ENCODE results near the gene PKIG. TPM values are rescaled to one million over a fixed set of nuclear protein-coding genes. Genes with fewer than 3 reads are reported as not detected.

Gene PKIG
- total RNA-seq, 1 experiment from 2014 or later = 19.2 TPM

DNA sequence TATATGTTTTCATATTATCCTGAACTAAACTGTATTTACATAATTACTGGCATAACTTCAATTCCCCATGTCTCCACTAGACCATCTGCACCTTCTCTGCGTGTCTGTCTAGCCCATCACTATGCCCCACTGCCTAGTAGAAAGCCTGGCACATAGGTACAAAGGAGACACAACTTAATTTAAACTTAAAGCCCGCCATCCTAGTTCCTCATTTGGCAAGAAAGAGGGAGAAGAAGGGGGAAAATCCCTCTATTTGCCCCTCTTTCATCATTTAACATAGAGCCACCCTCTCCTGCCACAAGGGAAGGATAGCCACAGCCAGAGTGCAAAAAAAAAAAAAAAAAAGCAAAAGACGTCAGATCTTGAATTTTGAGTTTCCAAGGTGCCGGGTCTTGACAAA lies 1.8 kb downstream of the PKIG start:
- BruUV-seq (replicated peaks) = no TSS peak
- no peak for DNase-seq (ENCODE audit: unreplicated experiment)
- POLR2A ChIA-PET = no interaction called here
- TF ChIP-seq, protein P1, sequence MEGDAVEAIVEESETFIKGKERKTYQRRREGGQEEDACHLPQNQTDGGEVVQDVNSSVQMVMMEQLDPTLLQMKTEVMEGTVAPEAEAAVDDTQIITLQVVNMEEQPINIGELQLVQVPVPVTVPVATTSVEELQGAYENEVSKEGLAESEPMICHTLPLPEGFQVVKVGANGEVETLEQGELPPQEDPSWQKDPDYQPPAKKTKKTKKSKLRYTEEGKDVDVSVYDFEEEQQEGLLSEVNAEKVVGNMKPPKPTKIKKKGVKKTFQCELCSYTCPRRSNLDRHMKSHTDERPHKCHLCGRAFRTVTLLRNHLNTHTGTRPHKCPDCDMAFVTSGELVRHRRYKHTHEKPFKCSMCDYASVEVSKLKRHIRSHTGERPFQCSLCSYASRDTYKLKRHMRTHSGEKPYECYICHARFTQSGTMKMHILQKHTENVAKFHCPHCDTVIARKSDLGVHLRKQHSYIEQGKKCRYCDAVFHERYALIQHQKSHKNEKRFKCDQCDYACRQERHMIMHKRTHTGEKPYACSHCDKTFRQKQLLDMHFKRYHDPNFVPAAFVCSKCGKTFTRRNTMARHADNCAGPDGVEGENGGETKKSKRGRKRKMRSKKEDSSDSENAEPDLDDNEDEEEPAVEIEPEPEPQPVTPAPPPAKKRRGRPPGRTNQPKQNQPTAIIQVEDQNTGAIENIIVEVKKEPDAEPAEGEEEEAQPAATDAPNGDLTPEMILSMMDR (IDR thresholded peaks at IDR 0.05; ENCODE audit: unreplicated experiment) = no peak
- intact Hi-C loops (cut with micrococcal nuclease) = no loop called here
- CTCF ChIA-PET = no interaction called here
- no peak overlapping the region for H3K27ac Mint-ChIP-seq (ENCODE audit: low read depth, unreplicated experiment)
- H3K9me3 Mint-ChIP-seq (ENCODE audit: unreplicated experiment) = no peaks in the 10 kb centered on the region
- H3K27me3 Mint-ChIP-seq (ENCODE audit: insufficient read depth, unreplicated experiment) = no peaks in the 10 kb centered on the region
- H3K4me3 Mint-ChIP-seq (ENCODE audit: unreplicated experiment) = no peak overlapping the region
- no peaks in the 10 kb centered on the region for H3K36me3 Mint-ChIP-seq (ENCODE audit: insufficient read depth, unreplicated experiment)
- H3K4me1 Mint-ChIP-seq (ENCODE audit: insufficient read depth, unreplicated experiment) = peaks cover 10% of the 10 kb centered on the region

DNA sequence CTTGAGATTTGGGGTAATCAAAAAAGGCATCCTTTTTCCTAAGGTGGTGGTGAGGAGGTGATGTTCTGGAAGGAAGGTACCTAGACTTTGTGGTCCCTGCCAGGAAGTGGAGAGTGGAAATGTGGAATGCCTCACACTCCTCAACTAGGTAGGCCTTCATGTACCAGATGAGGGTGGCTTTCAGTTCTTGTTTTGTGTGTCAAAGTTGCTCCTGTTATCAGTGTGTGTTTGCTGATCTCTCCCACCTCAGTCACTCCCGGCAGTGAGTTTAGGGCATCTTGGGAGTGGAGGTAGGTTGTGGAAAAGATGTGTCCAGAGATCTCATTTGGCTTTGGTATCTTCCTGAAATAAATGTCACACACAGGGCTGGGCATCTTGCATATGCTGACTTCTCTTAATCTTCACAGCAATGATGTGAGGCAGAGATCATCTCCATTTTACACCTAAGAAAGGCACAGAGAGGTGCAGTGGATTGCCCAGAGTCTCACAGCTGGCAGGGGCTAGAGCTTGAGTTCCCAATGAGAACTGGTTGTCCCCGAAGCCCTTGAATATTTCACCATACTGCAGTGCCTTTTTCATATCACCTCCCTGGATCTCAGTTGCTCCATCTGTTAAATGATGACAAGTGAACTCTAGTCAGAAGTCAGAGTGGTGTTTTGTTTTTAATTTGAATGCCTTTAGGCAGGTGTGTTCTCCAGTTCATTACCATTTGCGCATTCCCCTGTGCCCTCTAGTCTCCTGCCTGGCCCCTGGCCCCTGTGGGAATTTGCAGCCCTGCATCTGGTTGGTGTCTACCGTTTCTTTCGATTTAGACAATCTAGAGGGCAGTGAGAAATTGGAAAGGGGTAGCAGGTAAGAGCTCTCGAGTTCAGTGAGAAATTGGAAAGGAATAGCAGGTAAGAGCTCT lies 2.9 kb downstream of the PKIG start:
- H3K27ac Mint-ChIP-seq (ENCODE audit: low read depth, unreplicated experiment) = no peak overlapping the region
- intact Hi-C loops (cut with micrococcal nuclease) = no loop called here
- CTCF ChIA-PET = interaction anchor here (0.8 to 1.7 kb wide), 4 partner anchors 9 to 368 kb away, joined by 3 to 5 read pairs (median 4); no protein-coding TSS in a partner anchor
- no peaks in the 10 kb centered on the region for H3K9me3 Mint-ChIP-seq (ENCODE audit: unreplicated experiment)
- BruUV-seq (replicated peaks) = no TSS peak
- TF ChIP-seq, protein P1 (IDR thresholded peaks at IDR 0.05; ENCODE audit: unreplicated experiment) = no peak
- H3K36me3 Mint-ChIP-seq (ENCODE audit: insufficient read depth, unreplicated experiment) = no peaks in the 10 kb centered on the region
- POLR2A ChIA-PET = interaction anchor here (0.6 to 1.2 kb wide), 3 partner anchors 9 to 25 kb away, joined by 3 to 4 read pairs (median 3); no protein-coding TSS in a partner anchor
- peaks cover 10% of the 10 kb centered on the region for H3K4me1 Mint-ChIP-seq (ENCODE audit: insufficient read depth, unreplicated experiment)
- H3K27me3 Mint-ChIP-seq (ENCODE audit: insufficient read depth, unreplicated experiment) = no peaks in the 10 kb centered on the region
- no peak for DNase-seq (ENCODE audit: unreplicated experiment)
- no peak overlapping the region for H3K4me3 Mint-ChIP-seq (ENCODE audit: unreplicated experiment)

DNA sequence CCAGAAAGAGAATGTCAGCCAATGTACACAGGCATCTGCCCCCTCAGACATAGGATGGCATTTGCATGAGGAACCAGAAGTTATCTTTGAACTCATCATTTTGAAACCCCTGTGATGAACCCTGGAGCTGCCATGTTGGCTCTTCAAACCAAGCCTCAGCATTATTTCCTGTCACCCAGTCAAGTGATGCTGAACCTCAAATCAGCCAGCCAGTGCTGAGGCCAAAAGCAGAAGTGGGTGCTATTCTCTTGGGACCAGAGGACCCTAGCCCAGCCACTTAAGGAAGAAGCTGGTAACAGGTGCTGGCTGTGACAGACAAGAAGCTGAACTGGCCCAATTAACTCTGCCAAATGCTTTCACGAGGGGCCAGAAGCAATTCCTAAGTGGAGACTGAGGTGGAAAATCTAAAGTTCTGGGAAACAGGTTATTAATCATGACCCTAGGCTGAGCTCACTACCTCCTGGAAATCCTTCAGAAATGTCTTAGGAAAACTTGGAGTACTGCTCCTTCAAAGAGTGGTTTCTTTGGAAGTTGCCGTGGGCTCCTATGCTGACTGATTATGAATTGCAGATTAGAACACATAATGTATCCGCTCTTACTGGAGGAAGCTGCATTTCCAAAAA lies 4.0 kb downstream of the PKIG start:
- TF ChIP-seq, protein P1 (IDR thresholded peaks at IDR 0.05; ENCODE audit: unreplicated experiment) = no peak
- ChIA-PET CTCF (interaction anchor here (0.5 to 1.7 kb wide), 4 partner anchors 12 to 23 kb away, joined by 3 to 5 read pairs (median 4); no protein-coding TSS in a partner anchor), POLR2A (interaction anchor here (0.6 to 1.2 kb wide), 2 partner anchors 13 to 24 kb away, joined by 3 read pairs; no protein-coding TSS in a partner anchor)
- H3K4me3 Mint-ChIP-seq (ENCODE audit: unreplicated experiment) = no peak overlapping the region
- H3K9me3 Mint-ChIP-seq (ENCODE audit: unreplicated experiment) = no peaks in the 10 kb centered on the region
- no peaks in the 10 kb centered on the region for H3K36me3 Mint-ChIP-seq (ENCODE audit: insufficient read depth, unreplicated experiment)
- no peak for DNase-seq (ENCODE audit: unreplicated experiment)
- peaks cover 10% of the 10 kb centered on the region for H3K4me1 Mint-ChIP-seq (ENCODE audit: insufficient read depth, unreplicated experiment)
- no peak overlapping the region for H3K27ac Mint-ChIP-seq (ENCODE audit: low read depth, unreplicated experiment)
- no TSS peak for BruUV-seq (replicated peaks)
- H3K27me3 Mint-ChIP-seq (ENCODE audit: insufficient read depth, unreplicated experiment) = no peaks in the 10 kb centered on the region
- intact Hi-C loops (cut with micrococcal nuclease) = no loop called here

All from MCF 10A (cell line).